ENCODE data around the gene VWA8.
"Not testable (repeated sequence)": the region's sequence is repeated elsewhere in the genome, so short reads cannot be mapped to it uniquely, and the experiment has no call there.

The VWA8 gene

GRCh38 chr13:41660411-41660810 lies 300.5 kb downstream of the VWA8 start:
- no peak for FAIRE-seq
- no peak for DNase-seq (ENCODE audit: extremely low spot score, insufficient read length, low read depth)

- no peak for FAIRE-seq
- DNase-seq (ENCODE audit: extremely low spot score, insufficient read length, low read depth), result no peak
Measured at GRCh38 chr13:41658057-41658661, 302.8 kb downstream of the VWA8 start.

GRCh38 chr13:41655997-41656396 lies 304.9 kb downstream of the VWA8 start:
- FAIRE-seq (no peak), DNase-seq (ENCODE audit: extremely low spot score, insufficient read length, low read depth) (no peak)

- DNase-seq (ENCODE audit: extremely low spot score, insufficient read length, low read depth), result no peak
- FAIRE-seq, result peak; percentile 59
Measured at GRCh38 chr13:41654796-41655195, 306.1 kb downstream of the VWA8 start.

GRCh38 chr13:41652735-41653361 lies 308.1 kb downstream of the VWA8 start:
- peak; percentile 76 for FAIRE-seq

DNA sequence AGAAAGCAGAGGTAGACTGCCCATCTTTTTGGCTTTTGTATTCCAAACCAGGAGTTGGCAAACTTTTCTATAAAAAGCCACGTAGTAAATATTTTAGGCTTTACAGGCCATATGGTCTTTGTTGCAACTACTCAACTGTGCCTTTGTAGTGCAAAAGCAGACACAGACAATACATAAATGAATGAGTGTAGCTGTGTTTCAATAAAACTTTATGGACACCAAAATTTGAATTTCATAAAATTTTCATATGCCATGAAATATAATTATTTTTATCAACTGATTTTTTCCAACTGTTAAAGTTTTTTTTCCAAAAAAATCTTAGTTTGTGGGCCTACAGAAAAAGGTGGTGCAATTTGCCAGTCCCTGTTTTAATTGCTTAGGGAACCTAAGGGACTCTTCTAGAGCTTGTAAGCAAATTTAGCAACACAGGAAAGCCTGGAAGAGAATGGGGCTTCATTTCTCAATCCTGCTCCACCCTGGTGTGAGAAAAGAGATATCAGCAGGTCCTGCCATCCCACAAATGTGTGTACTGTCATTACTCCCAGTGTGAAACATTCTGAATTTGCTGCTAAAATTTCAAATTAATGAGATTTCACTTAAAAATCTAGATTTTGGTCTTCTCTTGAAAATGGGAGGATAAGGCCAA lies 309.4 kb downstream of the VWA8 start:
- DNase-seq (ENCODE audit: extremely low spot score, insufficient read length, low read depth) (no peak), FAIRE-seq (no peak)

More at GRCh38 chr13:41652735-41653361, 308.1 kb downstream of the VWA8 start:
- DNase-seq (ENCODE audit: extremely low spot score, insufficient read length, low read depth), result peak; percentile 9

- DNase-seq (ENCODE audit: extremely low spot score, insufficient read length, low read depth) (no peak), FAIRE-seq (no peak)
Measured at GRCh38 chr13:41650706-41651105, 310.2 kb downstream of the VWA8 start.

GRCh38 chr13:41649659-41650058 lies 311.2 kb downstream of the VWA8 start:
- FAIRE-seq, result no peak
- no peak for DNase-seq (ENCODE audit: extremely low spot score, insufficient read length, low read depth)

DNA sequence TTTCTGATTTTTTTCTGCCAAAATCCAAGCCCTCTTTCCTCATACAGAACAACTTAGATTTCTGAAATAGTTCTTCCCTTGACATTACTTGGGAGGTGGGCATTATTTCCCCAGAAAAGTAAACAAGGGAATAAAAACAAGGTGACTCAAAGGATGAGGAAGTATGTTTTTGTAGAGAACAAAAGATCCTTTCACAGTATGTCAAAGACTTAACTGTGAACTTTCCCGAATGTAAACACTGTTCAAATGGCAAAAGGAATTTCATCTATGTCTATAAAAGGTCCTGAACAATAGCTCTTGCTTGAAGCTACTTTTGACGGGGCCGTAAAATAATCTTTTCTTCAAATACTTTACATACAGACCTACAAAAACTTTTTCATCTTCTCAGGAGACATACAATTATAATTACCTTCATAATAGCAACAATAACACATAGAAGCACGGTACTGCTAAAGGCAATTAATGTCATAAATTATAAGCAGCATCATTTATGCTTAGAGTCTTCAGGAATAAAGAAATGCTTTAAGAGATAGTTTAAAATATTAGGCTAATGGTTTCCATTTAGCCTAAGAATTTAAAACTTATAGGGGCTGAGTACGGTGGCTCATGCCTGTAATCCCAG lies 312.5 kb downstream of the VWA8 start:
- DNase-seq (ENCODE audit: extremely low spot score, insufficient read length, low read depth), result no peak
- no peak for FAIRE-seq

DNA sequence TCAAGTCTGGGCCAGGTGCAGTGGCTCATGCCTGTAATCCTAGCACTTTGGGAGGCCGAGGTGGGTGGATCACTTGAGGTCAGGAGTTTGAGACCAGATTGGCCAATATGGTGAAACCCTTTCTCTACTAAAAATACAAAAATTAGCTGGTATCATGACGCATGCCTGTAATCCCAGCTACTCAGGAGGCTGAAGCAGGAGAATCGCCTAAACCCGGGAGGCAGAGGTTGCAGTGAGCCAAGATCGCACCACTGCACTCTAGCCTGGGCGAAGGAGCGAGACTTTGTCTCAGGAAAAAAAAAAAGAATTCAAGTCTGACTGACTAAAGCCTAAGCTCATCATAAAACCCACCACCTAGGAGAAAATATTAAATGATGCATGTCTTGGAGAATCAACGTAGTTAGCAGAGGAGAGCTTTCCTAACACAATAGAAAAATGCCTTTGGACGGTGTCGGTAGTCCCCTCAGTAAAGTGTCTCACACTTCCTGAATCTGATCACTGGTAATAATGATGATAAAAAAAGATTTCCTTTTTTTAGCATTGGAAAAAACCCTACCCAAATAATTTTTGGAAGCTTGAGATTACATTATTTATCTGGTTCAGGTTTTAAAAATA lies 313.1 kb downstream of the VWA8 start:
- not testable (repeated sequence) for DNase-seq (ENCODE audit: extremely low spot score, insufficient read length, low read depth); FAIRE-seq

- no peak for FAIRE-seq
- DNase-seq (ENCODE audit: extremely low spot score, insufficient read length, low read depth), result no peak
Measured at GRCh38 chr13:41645331-41645730, 315.6 kb downstream of the VWA8 start.

- FAIRE-seq (no peak), DNase-seq (ENCODE audit: extremely low spot score, insufficient read length, low read depth) (no peak)
Measured at GRCh38 chr13:41644742-41645141, 316.2 kb downstream of the VWA8 start.

DNA sequence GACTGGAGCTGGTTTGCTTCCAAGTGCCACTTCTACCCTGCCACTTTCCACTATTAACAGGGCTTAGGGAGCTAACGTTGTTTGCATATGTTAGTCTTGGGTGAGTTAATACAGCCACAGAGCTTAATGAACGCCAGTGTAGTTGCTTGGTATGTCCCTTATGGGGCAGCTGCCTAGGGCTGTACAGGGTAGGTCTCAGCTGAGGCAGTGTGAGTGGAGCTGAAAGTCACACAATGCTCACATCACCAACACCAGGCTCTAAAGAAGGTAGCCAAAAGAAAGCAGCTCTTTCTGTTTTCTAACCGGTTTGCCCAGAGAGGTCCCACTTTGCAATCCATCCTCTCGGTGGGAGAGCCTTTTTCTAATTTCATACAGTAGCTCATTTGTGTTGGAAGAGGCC lies 317.4 kb downstream of the VWA8 start:
- FAIRE-seq, result no peak
- DNase-seq (ENCODE audit: extremely low spot score, insufficient read length, low read depth), result no peak

GRCh38 chr13:41641961-41642360 lies 318.9 kb downstream of the VWA8 start:
- no peak for FAIRE-seq
- DNase-seq (ENCODE audit: extremely low spot score, insufficient read length, low read depth), result no peak

DNA sequence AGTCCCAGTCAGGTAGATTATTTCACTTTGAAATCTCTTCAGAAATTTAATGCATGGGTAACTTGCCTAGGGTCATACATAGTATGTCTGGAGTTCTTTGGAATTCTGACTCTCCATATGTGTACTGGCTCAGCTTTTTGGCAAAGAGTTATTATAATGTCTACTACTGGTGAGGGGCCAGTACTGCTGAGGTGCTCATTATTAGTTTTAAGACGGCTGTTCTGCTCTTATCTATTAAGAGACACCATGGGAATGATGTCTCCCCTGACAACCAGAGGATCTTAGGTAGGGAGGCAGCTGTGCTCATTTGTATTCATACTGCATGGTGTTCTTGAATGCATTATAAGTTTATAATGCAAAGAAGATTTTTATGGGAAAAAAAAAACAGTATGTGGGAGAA lies 319.5 kb downstream of the VWA8 start:
- DNase-seq (ENCODE audit: extremely low spot score, insufficient read length, low read depth) (no peak), FAIRE-seq (no peak)

DNA sequence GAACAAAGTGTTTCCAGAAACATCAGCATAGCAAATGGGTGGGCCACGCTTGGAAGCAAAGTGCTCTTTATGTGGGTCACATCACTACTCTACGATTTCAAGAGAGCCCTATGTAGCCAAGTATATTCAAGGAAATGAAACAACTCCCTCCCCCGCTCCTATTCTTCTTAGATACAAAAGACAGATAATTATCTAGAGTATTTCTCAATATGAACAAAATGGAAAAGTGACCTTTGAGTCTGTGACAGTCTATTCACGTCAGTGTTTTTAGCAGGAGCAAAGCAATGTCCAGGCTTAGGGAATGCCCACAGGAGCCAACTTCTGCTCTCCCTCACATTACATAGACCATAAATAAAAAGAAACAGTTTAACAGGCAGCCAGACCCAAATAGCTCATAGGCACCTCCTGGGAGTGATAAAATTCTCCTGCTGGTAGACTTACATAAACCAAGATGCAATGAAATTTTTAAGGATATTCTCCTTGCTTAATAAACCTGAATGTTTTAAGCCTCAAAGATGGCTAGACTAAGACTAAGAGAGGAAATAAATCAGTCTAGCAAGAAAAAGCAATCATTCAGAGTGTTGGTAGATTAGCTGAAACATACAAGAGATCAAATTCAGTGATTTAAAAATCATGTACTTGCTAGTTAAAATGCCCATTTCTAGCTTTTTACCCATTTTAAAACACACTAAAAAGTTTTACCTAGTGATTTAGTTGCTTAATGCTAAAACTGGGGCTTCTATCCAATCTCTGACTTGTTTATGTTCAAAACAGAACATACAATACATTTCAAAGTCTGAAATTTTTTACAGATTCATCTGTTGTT lies 320.7 kb downstream of the VWA8 start:
- DNase-seq (ENCODE audit: extremely low spot score, insufficient read length, low read depth) (no peak), FAIRE-seq (no peak)

DNA sequence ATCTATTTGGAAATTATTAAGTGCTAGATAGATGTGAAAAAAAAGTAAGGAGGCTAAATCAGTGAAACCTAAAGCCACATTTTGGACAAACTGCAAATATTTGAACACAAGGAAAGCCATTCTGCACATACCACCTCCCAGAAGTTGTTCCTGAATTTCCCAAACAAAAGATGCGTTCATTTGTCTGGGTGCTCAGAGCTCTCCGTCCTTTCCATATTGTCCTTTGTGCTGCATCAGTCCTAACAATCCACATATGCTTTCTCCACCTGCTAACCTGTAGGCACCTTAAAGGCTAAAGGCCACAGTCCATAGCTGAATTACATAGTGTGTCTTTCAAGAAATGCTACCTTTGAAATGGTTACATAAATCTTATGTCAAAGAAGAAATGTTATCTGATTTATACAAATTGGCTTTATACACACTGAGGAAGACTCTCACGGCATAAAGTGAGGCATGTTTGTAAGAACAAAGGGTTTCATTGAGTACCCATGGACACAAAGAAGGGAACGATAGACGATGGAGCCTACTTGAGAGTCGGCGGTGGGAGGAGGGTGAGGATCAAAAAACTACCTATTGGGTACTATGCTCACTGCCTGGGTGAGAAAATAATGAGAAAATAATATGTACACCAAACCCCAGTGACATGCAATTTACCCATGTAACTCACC lies 321.5 kb downstream of the VWA8 start:
- no peak for DNase-seq (ENCODE audit: extremely low spot score, insufficient read length, low read depth)
- FAIRE-seq, result no peak

DNA sequence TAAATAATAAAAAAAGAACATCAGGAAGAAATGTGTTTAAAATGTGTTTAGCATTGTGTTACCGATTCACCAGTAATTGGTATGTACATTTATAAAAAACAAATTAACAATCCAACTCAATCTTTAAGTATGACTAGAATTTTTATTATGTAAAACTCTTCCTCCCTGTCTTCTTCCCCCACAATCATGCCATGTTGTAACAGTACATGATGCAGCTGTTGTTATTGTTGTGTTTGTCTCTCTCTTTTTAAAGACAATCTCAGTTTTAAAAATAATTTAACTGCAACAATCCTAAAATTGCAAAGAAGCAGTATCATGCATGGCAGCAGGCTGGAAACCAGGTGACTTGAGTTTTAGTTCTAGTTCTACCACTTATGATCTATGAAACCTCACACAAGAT lies 323.3 kb downstream of the VWA8 start:
- no peak for DNase-seq (ENCODE audit: extremely low spot score, insufficient read length, low read depth)
- FAIRE-seq, result no peak

GRCh38 chr13:41637032-41637431 lies 323.9 kb downstream of the VWA8 start:
- not testable (repeated sequence) for DNase-seq (ENCODE audit: extremely low spot score, insufficient read length, low read depth); FAIRE-seq
